Subcutaneous adipose tissue (tissue), 4 donors: Measurements from ENCODE around the gene LRRC59. TPM values are rescaled to one million over a fixed set of nuclear protein-coding genes. Genes with fewer than 3 reads are reported as not detected.

Source experiments
- total RNA-seq, 4 donors: library from RNA; depleted of rRNA; stranded (reverse); fragments of >200 nt; gene quantifications; one replicate each; pipeline ENCODE4 v1.1.0, GENCODE V29; 2016
- TF ChIP-seq, protein P1 (sequence below): fragments of 450-650 bp; IDR thresholded peaks from one replicate; pipeline ENCODE4 v1.5.1; 2016; ENCODE audit warnings: low read depth, mild to moderate bottlenecking, control low read depth, antibody characterized with exemption, moderate library complexity

LRRC59 gene
- total RNA-seq, 4 donors from 2014 or later, result 36.5 to 91.5 (median 38.2) TPM

DNA sequence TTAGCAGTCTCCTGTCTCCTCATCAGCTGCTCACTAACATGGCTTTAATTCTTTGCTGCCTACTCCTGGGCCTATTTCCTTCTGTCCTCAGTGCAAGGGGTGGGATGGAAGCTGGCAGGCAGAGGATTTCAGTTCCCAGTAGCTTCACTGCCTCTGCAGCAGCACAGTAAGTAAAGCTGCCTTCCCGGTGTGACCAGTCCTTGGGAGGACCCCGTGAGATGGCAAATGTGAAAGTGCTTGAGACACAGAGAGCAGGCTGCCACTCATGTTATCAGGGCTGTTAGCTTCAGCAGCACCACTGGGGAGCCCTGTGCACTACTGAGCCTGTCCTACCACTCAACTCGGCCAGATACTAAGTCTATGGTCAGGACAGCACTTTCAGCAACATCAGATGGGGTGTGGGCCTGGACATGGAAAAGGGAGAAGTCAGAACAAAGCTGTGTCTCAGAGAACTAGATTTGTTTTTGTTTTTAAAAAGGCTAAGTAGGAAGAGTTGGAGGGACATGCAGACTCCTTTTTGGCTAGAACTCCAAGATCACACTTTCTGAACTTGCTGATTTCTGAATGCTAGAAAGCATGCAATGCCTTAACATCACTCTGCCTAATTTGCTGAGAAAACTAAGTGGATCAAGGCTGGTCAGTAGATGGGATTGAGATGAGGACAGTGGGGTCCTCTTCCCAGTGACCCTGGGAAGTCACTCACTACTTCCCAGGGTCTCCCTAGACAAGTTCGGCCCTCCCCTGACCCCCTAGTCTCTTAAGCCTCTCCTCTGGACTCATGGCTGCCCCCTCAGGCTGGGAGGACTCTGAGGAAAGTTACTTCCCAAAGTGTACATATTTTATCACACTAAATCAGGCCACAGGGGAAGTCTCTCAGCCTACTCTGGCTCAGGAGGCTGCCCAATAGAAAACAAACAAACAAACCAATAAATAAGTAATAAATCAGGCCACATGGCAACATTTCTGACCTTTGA lies 29.8 kb upstream of the LRRC59 start:
- TF ChIP-seq, protein P1, sequence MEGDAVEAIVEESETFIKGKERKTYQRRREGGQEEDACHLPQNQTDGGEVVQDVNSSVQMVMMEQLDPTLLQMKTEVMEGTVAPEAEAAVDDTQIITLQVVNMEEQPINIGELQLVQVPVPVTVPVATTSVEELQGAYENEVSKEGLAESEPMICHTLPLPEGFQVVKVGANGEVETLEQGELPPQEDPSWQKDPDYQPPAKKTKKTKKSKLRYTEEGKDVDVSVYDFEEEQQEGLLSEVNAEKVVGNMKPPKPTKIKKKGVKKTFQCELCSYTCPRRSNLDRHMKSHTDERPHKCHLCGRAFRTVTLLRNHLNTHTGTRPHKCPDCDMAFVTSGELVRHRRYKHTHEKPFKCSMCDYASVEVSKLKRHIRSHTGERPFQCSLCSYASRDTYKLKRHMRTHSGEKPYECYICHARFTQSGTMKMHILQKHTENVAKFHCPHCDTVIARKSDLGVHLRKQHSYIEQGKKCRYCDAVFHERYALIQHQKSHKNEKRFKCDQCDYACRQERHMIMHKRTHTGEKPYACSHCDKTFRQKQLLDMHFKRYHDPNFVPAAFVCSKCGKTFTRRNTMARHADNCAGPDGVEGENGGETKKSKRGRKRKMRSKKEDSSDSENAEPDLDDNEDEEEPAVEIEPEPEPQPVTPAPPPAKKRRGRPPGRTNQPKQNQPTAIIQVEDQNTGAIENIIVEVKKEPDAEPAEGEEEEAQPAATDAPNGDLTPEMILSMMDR, result no peak

DNA sequence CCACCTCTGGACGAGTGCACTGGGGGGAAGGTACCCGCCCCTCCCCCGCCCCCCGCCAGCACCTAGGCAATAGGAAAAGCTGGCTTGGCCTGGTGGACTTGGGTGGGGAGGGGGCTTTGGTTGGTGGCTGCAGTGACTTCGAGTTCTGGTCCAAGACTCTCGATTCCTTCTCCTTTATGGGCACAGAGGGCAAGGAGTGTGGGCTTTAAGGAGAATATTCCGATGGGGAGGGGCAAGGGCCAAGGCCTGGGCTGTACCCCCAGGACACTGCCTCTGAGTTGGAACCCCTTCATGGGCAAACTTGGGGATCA lies 29.1 kb upstream of the LRRC59 start:
- TF ChIP-seq, protein P1, result no peak

DNA sequence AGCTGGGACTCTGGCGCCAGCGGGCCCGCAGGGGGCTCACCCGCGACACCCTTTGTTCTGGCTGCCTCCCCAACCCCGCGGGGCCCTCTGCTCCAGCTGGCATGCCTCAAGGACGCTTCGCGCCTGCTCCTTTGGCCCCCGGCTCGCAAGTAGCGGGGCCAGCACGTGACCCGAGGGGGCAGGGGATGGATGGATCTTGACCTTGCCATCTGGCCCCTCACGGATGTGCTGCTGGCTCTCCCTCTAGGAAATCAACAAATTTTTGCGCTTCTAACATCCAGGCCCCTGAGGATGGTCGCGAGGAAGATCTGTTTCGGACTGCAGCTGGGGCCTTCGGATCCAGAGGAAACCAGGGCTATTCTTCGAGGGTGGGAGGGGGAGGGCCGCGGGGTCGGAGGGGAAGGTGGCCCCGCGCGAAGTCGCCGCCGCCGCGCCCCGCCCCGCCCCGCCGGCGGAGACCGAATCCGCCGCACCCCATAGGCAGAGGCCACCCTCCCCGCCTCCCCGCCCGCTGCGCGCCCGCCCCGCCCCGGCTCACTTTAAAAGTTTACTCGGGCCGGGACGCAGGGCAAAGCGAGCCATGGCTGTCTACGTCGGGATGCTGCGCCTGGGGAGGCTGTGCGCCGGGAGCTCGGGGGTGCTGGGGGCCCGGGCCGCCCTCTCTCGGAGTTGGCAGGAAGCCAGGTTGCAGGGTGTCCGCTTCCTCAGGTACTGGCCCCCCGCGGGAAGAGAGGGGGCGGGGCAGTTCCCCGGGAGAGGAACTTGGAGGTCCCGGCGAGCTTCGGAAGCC lies 28.6 kb upstream of the LRRC59 start, which contains the start of gene ACSF2:
Gene ACSF2, plus strand, starts transcription at position 537 of the 790 bp plus-strand sequence. Its CDS starts 44 bp downstream, at position 581.
- TF ChIP-seq, protein P1, result no peak

DNA sequence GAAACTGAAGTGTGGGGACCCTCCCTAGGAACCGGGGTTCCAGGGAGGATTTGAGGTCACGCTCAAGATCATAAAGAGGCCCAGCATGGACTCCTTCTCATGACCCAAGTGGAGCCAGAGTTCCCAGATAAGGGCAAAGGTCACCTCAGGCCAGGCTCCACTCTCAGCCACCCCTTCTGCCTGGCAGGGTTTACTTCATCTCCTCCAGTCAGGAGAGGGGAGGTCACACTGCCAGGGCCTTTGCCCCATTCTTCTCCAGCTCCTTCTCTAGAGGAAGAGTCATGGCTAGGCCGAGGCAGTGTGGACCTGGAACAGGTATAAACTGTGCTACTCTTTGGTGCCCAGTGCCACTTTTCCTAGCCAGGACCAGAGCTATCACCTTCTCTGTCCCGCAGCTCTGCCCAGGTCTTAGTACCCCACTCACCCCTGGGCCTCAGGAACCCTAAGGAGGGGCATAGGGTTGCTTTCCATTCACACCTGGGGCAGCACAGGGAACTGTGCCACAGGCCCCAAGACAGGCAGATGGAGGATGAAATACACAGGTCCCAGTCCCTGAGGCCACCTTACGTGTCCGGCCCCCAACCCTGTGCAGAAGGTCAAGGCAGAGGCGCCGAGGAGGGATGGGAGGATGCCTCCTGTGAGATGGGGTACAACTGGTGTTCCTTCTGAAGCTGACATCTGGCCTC lies 27.8 kb upstream of the LRRC59 start:
- TF ChIP-seq, protein P1, result no peak

DNA sequence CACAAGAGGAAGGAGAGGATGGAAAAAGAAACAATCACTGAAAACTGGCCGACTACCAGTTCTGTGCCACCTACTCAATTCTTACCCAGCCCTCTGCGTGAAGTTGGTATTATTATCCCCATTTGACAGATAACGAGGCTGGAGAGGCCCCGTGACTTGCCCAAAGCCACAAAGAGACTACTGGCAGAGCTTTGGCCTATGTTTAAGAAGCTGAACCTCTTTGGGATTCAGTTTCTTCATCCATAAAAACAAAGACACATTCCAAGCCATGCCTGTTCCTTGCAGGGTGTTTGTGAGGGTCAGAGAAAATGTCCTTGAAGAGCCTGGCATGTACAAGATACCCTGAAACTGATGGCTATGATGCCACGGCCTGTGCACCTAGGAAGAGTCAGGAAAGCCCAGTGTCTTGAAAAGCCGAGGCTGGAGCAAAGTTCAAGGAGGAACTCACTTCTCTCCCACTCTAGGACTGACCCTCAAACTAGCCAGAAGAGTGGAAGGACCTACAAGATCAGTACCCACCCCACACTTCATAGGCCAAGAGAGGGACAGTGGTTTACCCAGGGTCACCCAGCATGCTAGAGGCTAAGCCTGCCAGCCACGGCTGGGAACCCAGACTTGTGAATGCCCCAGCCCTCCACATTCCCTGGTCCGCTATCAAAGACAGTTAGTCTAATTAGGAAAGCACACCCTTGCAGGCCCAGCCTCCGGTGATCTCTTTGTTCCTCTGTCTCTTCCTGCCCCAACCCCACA lies 27.1 kb upstream of the LRRC59 start:
- TF ChIP-seq, protein P1, result no peak

DNA sequence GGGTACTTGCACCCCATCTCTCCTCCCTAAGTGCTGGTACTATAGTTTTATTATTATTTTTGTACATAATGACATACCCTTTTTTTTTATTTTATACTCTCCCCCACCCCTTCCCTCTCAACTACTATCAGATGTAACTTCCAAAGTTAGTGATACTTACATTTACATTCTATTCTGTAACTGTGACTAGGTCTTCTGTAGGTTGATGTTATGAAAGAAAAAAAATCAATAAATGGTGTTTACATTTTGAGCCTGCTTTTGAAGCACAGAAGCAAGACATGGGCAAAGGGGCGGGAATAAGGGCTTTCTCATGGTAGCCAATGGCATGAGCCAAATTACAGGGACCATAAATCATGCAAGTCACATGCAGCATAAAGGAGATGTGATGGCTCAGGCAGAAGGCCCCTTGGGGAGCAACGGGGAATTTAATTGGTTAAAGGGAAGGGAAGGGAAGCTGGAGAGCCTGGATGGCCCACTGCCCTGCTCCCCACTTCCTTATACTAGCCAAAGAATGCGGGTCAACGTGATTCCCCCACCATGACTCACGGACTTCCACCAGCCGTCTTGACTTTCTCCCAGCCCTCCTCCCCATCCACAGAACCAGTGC lies 26.3 kb upstream of the LRRC59 start:
- TF ChIP-seq, protein P1, result no peak
